Measurements from ENCODE around the gene GATA6.

Gene GATA6

DNA sequence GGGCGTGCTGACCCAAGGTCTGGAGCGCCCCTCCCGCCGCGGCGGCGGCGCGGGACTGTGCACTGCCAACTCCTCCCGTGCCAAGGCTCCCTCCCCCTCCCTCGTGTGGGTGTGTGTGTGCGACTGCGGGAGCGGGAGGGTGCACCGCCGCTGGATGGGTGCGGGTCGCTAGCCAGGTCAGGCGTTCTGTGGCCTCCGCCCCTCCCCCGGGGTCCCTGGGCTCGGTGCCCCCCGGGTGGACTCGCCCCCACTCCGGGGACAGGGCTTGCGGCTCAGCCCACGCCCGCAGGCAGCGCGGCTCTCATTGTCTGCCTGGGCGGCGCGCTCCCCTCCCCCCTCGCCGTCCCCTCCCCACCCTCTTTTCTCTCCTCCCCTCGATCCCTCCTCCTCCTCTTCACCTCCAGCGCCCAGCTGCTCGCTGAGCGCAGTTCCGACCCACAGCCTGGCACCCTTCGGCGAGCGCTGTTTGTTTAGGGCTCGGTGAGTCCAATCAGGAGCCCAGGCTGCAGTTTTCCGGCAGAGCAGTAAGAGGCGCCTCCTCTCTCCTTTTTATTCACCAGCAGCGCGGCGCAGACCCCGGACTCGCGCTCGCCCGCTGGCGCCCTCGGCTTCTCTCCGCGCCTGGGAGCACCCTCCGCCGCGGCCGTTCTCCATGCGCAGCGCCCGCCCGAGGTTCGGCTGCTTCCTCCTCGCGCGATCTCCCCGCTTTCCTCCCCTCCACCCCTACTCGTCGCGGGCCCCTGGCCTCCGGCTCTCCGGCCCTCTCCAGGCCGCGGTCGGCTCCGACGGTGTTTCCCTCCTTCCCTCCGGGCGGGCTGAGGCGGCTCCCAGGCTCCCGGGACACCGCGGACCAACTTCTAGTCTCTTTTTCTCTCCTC lies at the start of gene GATA6:
GATA6 (plus strand) TSS at position 579 of the 878 bp plus-strand sequence. CDS start 1,556 bp downstream, outside the sequence.
- peak; percentile 79 for DNase-seq

DNA sequence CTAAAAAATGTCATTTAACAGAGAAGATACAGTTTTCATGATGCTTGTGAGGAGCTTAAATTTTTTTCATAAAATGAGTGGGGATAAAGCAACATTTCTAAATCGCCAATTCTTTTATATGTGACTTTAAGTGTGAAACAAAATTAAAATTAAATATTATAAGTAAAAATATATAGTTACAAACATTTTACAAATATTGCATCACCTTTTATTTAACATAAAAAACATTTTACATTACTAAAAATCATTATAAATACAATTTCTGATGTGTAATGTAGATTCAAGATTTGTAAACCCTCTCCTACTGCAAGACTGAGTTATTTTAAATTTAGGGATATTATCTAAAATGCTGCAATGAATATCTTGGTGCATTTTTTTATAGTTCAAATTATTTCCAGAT lies 44.4 kb upstream of the GATA6 start:
- no peak for DNase-seq

DNA sequence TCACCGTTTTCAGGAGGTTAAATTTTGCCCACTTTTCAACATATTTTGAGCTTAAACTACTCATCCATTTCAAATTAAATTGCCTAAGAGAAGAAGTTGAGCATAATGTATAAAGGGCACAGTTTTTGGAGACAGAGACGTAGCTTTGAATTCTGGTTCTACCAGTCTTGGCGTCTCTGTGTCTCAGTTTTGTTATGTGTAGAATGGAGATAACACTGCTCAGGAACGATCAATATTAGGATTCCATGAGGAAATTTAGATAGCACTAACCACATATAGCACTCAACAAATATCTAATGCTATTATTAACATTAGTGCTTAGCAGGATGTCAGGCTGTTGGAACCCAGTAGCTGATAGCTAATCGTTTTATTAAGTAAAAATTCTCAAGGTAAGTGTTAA lies 40.4 kb upstream of the GATA6 start:
- DNase-seq = no peak

DNA sequence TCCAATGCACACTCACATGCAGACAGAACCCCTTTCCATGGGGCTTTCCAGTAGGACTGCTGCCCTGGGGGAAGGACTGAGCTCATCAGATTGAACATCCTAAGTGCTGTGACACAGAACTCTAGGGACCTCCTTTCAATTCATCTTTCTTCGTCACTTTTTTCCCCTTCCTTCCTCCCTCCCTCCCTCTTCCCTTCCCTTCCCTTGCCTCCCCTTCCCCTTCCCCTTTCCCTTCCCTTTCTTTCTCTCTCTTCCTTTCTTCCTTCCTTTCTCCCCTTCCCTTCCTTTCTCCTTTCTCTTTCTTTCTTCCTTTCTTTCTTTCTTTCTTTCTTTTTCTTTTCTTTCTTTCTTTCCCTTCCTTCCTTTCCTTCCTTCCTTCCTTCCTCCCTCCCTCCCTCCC lies 39.6 kb upstream of the GATA6 start:
- DNase-seq = no peak

DNA sequence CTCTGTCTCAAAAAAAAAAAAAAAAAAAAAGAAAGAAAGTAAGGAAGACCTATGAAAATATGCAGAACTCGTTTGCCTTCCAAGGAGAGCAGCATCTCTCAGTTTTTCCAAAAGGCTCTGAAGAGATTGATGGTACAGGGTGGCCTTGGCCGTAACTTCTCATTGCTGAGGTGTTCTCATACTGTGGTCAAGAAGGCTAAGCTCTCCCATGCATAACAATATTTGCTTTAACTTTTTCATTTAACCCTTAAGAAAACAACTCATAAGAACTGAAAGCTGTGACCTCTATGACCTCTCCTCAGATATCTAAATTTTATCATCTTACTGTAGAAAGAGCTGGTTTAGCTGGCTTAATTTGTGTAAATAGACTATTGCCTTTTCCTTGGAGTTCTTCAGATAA lies 37.1 kb upstream of the GATA6 start:
- no peak for DNase-seq

DNA sequence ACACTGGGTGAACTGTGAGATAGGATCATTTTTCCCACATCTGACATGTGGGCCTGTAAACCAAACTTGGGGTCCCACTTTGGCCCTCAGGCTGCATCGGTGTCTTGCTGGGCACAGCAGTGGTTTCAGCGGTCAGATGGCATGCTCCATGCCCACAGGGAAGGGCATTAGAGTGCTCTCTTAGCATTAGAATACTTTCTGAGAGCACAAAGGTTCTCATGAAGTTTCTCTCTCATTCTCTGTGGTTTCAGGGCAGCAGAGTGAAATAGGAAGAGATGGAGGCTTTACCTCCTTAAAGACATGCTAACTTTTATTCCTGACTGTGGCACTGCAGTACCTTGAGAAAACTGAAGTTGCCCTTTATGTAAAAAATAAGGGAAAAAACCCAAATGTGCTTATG lies 36.6 kb upstream of the GATA6 start:
- no peak for DNase-seq

DNA sequence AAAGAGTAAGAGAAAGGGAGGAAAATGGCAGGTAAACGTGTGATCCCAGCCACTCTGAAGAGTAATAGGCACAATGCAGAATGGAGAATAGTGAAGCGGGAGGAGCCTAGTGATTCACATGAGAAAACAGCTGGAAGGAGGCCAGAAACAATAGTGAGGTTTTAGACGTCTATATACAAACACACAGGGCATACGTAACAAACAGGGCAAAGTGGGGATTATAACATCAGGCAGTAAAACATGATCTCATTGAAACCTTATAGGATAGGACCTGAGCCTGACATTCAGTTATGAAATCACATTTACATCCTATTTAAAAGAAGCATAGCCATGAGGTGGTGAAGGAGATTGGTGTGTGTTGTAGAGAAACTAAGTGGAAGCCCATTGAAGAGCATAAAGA lies 33.0 kb upstream of the GATA6 start:
- no peak for DNase-seq

DNA sequence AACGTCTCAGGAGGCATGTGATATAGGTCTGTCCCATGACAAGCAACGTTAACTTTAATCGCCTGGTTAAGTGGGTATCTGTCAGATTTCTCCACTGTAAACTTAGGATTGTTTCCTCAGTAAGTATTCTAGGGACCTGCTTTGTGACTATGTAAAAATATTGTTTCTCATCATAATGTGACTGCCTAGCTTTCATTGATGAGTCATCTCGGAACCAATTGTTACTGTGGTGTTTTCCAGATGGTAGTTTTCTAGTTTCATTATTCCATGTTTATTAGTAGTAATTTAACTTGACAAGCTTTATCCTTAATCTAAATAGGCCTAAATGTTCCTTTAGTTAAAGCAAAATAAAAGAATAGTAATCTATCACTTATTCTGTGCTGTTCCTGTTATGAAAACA lies 28.2 kb upstream of the GATA6 start:
- DNase-seq = no peak

DNA sequence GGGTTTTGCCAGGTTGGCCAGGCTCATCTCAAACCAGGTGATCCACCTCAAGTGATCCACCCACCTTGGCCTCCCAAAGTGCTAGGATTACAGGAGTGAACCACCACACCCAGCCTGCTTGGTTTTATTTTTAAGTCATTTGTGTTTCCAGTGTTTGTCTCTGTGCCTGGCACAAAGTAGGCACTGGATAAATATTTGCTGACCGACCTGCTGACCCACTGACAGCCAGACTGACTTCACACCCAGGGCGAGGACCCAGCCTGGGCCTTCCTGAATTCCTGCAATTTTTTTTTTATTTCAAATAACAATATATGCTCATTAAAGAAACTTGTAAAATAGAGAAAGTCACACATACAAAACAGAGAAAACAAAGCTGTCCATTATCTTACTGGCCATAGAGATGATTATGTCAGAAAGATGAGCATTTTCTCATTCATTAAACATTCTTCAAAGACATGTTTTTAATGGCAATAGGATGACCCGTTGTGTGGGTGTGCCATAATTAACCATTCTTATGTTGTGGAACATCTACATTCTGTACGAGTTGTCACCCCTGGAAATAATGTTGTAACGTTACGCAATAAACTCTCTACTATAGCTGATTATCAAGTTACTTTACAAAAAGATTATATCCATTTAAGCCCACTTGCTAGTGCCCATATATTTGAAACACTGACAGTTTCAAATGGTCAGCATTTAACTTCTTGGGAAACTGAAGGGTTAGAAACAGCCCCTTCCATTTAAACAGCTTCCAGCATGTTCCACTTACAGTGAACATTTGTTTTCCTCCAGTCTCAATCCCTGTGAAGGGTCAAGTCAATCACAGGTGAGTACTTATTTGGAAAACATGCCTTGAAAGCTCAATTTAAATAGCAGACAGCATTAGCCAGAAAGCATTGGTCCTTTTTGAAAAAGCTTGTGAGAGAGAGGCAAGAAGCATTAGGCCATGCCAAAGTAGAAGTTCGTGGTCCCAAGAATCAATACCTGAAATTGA lies 25.7 kb upstream of the GATA6 start:
- no peak for DNase-seq

DNA sequence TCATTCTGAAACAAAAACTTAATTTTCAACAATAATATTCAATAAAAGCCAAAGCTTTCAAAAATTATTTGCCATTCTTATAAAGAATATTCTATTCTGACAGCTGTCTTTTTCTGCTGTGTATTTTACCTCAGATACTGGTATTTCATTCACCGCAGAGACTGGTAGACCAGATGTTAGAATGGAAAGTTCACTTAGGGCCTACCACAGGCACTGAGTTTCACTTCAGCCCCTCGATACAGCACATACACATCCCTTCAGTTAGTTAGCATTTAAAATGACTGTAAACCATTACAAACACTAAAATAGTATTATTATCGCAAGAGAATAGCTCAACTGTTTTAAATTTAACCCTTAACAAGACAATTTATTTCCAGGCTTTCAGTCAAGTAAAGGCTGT lies 24.2 kb upstream of the GATA6 start:
- no peak for DNase-seq

DNA sequence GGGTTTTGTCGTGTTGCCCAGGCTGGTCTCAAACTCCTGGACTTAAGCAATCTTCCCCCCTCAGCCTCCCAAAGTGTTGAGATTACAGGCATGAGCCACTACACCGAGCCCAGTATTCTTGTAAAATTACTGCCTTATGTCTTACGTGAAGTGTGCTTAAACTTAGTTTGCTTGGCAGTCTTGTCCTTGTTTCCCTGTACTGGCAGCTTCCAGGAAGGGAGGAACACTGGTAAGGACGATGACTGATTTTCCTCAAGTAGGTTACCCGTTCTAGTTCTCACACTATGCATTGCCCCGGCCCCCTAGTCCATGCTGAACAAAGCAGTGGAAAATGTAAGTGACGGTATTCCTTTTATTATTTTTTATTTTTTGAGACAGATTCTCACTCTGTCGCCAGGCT lies 19.7 kb upstream of the GATA6 start:
- DNase-seq = no peak

DNA sequence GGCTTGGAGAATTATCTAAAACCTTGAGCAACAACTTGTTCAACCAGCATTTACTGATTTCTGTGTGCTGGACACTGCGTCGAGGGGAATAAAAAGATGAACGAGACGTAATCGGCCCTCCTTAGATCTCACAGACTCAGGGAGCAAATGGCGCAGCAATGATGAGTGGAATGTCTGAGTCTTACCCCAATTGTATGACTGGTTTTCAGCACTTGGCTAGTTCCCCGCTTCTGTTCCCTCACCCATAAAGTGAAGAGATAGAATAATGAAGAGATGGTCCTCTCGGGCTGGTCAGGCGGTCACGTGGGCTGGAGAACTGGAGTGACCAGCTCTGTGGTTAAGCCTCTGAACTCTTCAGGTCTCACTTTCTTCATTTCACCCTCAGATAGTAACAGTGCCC lies 17.3 kb upstream of the GATA6 start:
- no peak for DNase-seq

DNA sequence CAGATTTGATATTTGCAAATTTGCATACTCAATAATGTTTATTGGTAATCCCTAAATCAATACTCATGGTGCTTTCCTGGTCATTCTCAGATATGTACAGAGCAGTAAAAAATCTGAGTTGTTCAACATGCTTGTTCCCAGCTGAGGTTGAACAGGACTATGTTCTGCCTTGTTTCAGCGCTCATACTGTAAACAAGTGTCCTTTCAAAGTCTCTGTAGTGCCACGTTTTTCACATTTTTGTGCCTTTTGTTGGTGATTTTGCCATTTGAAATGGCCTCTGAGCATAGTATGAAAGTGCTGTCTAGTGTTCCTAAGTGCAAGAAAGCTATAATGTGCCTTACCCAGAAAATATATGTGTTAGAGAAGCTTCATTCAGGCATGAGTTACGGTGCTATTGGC lies 16.0 kb upstream of the GATA6 start:
- no peak for DNase-seq

DNA sequence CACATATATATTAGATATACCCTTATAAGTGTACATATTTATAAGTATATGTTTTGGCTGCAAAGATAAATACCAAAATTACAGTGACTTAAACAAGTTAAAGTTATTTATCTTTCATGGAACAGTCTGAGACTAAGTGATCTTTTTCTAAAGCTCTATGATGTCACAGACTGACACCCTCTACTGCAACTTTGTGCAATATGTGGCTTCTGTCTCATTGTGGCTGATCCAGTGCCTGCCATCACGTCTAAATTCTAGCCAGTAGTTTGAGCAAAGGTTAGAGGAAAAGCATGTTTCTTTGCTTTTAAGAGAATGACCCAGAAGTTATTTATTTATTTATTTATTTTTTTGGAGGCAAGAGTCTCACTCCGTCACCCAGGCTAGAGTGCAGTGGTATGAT lies 13.8 kb upstream of the GATA6 start:
- no peak for DNase-seq

DNA sequence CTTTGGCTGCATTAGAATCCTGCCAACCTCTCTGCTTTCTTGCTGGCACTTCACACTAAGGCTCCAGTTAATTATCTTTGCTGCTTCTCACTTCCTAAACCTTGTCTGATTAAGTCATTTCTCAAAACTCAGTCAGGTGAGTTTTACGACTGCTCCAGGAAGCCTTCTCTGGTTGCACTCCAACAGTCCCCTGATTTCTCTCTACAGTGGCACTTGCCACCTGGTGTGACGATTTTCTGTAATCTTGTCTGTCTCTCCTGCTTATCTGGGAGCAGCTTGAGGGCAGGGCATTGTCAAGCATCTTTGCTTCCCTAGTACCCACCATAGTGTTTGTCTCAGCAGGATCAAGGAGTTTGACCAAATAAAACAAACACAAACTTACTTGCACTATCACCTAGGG lies 10.4 kb upstream of the GATA6 start:
- no peak for DNase-seq

DNA sequence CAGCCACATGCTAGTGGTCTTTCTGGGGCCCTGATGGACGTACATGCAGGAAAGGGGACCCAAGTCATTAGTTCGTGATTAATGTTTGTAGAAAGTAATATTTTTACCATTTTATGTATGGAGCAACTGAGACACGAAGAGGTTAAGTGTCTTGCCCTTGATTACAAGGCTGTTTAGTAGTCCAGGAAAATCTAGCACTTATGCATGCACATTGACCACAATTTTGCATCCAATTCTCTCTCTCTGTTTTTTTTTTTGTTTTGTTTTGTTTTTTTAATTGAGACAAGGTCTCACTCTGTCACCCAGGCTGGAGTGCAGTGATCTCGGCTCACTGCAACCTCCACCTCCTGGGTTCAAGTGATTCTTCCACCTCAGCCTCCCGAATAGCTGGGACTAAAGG lies 8.3 kb upstream of the GATA6 start:
- DNase-seq = no peak

DNA sequence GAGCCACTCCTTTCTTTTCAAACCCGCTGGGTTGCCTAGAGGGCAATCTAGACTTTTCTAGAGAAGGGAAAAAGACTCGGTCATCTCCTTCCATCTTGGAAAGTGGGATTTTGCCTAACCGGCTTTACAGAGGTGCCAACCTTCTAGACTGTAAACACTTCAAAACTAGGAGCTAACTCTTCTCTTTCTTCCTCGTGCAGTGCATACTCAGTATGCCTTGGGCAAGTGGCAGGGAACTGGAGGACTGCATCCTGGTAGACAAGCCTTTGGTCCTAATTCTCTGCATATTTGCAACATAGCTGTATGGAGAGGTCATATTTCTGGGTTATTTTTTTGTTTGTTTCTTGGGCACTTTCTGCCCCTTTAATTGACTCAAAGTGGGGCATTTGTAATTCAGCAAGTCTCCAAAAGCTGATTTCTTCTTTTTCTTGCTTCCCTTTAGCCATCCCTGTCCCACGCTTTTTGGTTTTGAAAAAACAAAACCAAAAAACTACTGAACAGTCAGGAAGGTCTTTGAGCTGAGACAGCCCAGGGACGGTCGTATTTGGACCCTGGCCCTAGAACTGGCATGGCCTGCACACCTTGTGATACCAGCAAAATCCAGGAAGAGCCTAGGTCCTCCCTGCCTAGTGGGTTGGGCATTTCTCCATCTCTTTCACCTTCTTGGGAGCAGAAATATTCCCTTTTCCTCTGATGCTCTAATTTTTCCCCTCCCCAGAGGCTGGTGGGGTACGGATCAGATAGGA lies 5.8 kb upstream of the GATA6 start:
- DNase-seq = no peak

DNA sequence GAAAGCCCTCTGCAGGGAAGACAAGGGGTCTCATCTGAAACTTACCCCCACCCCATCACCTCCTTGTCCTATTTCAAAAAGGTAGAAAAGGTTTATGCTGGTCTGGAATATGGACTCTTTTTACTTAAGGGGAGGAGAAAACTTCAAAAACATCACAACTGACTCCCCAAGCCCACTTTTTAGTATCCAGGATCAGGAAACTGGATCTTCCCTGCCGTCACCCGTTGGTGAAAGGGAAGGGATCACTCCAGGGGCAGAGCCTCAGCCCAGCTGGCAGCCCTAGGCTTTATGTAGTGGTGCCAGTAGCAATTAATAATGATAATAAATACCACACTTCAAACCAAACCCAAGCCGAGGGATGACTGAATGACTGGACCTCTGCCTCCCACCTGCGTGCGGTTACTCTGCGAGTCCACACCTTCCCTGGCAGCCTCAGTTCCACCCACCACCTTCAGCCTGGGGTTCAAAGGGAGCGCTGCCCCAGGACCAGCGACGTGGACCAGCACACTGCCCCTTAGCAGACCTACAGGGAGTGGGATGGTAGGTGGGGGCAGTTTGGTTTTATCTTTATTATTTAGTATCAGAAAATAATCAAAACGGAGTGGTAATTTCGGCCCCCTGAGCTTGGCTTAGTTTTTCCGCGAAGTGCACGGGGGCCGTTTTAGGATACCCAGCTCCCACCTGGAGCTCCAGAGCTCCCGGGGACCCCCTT lies 4.9 kb upstream of the GATA6 start:
- DNase-seq = no peak

DNA sequence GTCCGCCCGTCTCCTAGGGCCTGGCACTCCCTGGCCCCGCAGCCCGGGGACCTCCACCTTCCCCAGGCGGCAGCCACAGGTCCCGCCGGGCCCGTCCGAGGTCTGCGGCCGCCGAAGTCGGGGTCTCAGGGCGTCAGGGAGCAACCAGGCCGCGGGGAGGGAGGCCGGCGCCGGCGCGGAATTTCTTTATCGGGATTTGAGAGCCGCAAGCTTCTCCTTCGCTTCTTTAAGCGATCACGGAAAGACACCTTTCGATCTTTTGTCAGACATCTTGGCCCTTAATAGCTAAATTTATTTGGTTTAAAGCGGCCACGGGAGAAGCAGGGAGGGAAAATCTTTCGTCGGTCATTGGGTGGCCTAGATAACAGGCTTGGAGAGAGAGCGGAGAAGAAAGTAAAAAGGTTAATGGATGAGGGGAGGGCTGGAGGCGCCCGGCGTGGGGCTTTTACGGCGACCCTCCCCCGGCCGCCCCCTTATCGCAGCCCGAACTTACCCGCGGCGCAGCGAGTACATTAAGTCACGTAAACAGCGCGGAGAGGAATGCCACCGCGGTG lies 4.3 kb upstream of the GATA6 start:
- DNase-seq = no peak

DNA sequence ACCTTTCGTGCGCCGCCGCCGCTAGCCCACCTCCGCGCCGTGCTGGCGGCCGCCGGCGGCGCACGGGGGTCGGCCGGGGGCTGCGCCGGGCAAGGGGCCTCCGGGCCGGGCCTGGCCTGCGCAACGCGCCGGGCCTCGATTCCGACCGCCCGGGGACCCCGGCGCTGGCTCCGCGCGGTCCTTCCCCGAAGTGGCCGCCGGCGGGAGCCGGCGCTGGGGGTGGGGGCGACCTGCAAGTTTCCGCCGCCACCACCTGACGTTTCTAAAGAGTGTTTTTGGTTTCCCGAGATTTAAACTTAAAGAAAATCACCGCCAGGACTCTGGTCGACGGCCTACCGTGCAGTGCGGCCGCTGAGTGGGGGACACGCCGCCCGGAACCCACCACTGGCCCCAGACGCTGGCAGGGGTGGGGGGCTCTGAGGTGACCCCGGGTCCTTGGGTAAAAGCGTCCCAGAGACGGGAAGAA lies 3.8 kb upstream of the GATA6 start:
- DNase-seq = no peak

DNA sequence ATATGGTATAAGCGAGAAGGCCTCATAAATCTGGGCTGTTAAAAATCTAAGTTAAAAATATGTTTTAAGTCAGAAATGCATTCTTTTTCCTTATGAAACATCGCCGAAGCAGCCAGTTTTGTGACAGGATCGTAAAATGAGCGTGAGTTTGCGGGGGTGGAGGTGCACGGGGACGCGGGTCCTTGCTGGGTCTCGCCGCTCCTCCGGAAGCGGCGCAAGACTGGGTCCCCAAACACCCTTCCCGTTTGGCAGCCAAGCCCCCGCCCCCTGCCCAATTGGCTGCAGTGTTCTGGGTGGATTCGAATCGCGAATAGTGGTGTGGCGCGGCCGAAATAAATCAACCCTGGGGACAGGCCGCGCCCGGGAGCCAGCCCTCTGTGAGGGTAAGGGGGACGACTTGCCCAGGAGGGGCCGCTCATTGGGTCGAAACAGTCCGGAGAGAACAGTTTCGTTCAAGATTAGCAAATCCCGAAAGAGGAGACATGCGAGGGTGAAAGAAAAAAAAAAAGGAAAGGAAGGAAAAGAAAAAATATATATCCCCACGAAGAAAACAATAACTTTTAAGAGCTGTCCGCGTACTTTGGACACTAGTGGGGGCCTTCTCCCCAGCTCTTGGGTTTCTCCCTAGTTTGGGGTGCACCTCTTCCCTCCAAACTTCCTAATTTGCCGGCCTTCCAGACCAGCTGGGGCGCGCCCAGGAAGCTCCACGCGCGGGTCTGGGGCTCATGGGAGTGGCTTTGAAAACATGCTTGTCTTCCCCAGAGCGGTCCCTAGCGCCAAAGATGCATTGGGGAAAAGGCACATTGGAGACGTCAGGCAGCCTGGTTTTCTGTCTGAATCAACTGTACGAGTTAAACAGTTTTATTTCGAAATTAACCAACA lies 3.1 kb upstream of the GATA6 start:
- DNase-seq = no peak
